ENCODE results near the gene MAMDC2. TPM values are rescaled to one million over a fixed set of nuclear protein-coding genes. Genes with fewer than 3 reads are reported as not detected.
A peak's percentile ranks its signal among the peaks of the same experiment; 100 is the strongest.

Gene MAMDC2
- total RNA-seq, 1 donor from 2014 or later, result 211 TPM

GRCh38 chr9:70046274-70047070 lies 2.8 kb downstream of the MAMDC2 start:
- H3K36me3 ChIP-seq (ENCODE audit: insufficient read depth, low read length), result no peaks in the 10 kb centered on the region
- FAIRE-seq (no peak), DNase-seq (ENCODE audit: low read depth) (no peak)
- no peaks in the 10 kb centered on the region for H3K9me3 ChIP-seq (ENCODE audit: insufficient read depth, low read depth, low read length)
- no peak for TF ChIP-seq CTCF (IDR thresholded peaks at IDR 0.05; ENCODE audit: insufficient read depth, low read depth, low read length)
- TF ChIP-seq EZH2 (IDR thresholded peaks at IDR 0.05; ENCODE audit: insufficient read depth, low read length), result no peak
- H3K4me3 ChIP-seq (ENCODE audit: insufficient read depth, low read depth, low read length), result no peak overlapping the region
- Mint-ChIP-seq H3K9me3 (ENCODE audit: unreplicated experiment) (no peaks in the 10 kb centered on the region), H3K36me3 (ENCODE audit: low read depth, unreplicated experiment) (peaks cover 15% of the 10 kb centered on the region), H3K27ac (ENCODE audit: unreplicated experiment) (peak overlapping the region; percentile 67), H3K27me3 (ENCODE audit: low read depth, unreplicated experiment) (no peaks in the 10 kb centered on the region), H3K4me1 (ENCODE audit: low read depth, unreplicated experiment) (peaks cover 53% of the 10 kb centered on the region), H3K4me3 (ENCODE audit: unreplicated experiment) (peak overlapping the region; percentile 95)
- no peak overlapping the region for H3K27ac ChIP-seq (ENCODE audit: low read depth, low read length)
- H3K79me2 ChIP-seq (ENCODE audit: insufficient read depth, low read length), result peaks cover 14% of the 10 kb centered on the region
- H3K4me1 ChIP-seq (ENCODE audit: insufficient read depth, low read length), result peaks cover 38% of the 10 kb centered on the region
- no peaks in the 10 kb centered on the region for H4K20me1 ChIP-seq (ENCODE audit: insufficient read depth, low read length)
- H3K4me2 ChIP-seq (ENCODE audit: low read length), result peak overlapping the region; percentile 96
- no peak overlapping the region for H2AFZ ChIP-seq (ENCODE audit: low read depth, low read length)
- no peaks in the 10 kb centered on the region for H3K27me3 ChIP-seq (ENCODE audit: insufficient read depth, low read length)
- peak overlapping the region; percentile 5 for H3K9ac ChIP-seq (ENCODE audit: low read length)

- Histone ChIP-seq H2AFZ (ENCODE audit: low read depth, low read length) (no peak overlapping the region), H3K36me3 (ENCODE audit: insufficient read depth, low read length) (no peaks in the 10 kb centered on the region), H3K9me3 (ENCODE audit: insufficient read depth, low read depth, low read length) (no peaks in the 10 kb centered on the region), H3K79me2 (ENCODE audit: insufficient read depth, low read length) (peaks cover 11% of the 10 kb centered on the region), H3K9ac (ENCODE audit: low read length) (no peak overlapping the region), H3K27me3 (ENCODE audit: insufficient read depth, low read length) (no peaks in the 10 kb centered on the region), H3K4me1 (ENCODE audit: insufficient read depth, low read length) (peaks cover 31% of the 10 kb centered on the region), H3K4me2 (ENCODE audit: low read length) (peak overlapping the region; percentile 25), H4K20me1 (ENCODE audit: insufficient read depth, low read length) (no peaks in the 10 kb centered on the region), H3K27ac (ENCODE audit: low read depth, low read length) (no peak overlapping the region), H3K4me3 (ENCODE audit: insufficient read depth, low read depth, low read length) (no peak overlapping the region)
- FAIRE-seq (peak; percentile 56), DNase-seq (ENCODE audit: low read depth) (peak; percentile 59)
- no peak for TF ChIP-seq CTCF (IDR thresholded peaks at IDR 0.05; ENCODE audit: insufficient read depth, low read depth, low read length)
- no peak for TF ChIP-seq EZH2 (IDR thresholded peaks at IDR 0.05; ENCODE audit: insufficient read depth, low read length)
- no peaks in the 10 kb centered on the region for H3K9me3 Mint-ChIP-seq (ENCODE audit: unreplicated experiment)
- no peak overlapping the region for H3K4me3 Mint-ChIP-seq (ENCODE audit: unreplicated experiment)
- no peak overlapping the region for H3K27ac Mint-ChIP-seq (ENCODE audit: unreplicated experiment)
- peaks cover 15% of the 10 kb centered on the region for H3K36me3 Mint-ChIP-seq (ENCODE audit: low read depth, unreplicated experiment)
- H3K4me1 Mint-ChIP-seq (ENCODE audit: low read depth, unreplicated experiment), result peaks cover 58% of the 10 kb centered on the region
- no peaks in the 10 kb centered on the region for H3K27me3 Mint-ChIP-seq (ENCODE audit: low read depth, unreplicated experiment)
Measured at GRCh38 chr9:70049236-70049635, 5.6 kb downstream of the MAMDC2 start.

GRCh38 chr9:70049672-70050271 lies 6.1 kb downstream of the MAMDC2 start:
- H3K4me1 Mint-ChIP-seq (ENCODE audit: low read depth, unreplicated experiment), result peaks cover 59% of the 10 kb centered on the region
- H3K9ac ChIP-seq (ENCODE audit: low read length), result no peak overlapping the region

More at GRCh38 chr9:70049672-70050271, 6.1 kb downstream of the MAMDC2 start:
- Mint-ChIP-seq H3K27ac (ENCODE audit: unreplicated experiment) (no peak overlapping the region), H3K4me3 (ENCODE audit: unreplicated experiment) (no peak overlapping the region), H3K9me3 (ENCODE audit: unreplicated experiment) (no peaks in the 10 kb centered on the region), H3K36me3 (ENCODE audit: low read depth, unreplicated experiment) (peaks cover 15% of the 10 kb centered on the region), H3K27me3 (ENCODE audit: low read depth, unreplicated experiment) (no peaks in the 10 kb centered on the region)
- Histone ChIP-seq H3K4me3 (ENCODE audit: insufficient read depth, low read depth, low read length) (no peak overlapping the region), H3K27ac (ENCODE audit: low read depth, low read length) (no peak overlapping the region), H3K4me1 (ENCODE audit: insufficient read depth, low read length) (peaks cover 31% of the 10 kb centered on the region), H4K20me1 (ENCODE audit: insufficient read depth, low read length) (no peaks in the 10 kb centered on the region), H3K36me3 (ENCODE audit: insufficient read depth, low read length) (no peaks in the 10 kb centered on the region), H3K79me2 (ENCODE audit: insufficient read depth, low read length) (peaks cover 10% of the 10 kb centered on the region), H3K9me3 (ENCODE audit: insufficient read depth, low read depth, low read length) (no peaks in the 10 kb centered on the region), H3K4me2 (ENCODE audit: low read length) (peak overlapping the region; percentile 25), H3K27me3 (ENCODE audit: insufficient read depth, low read length) (no peaks in the 10 kb centered on the region), H2AFZ (ENCODE audit: low read depth, low read length) (no peak overlapping the region)
- DNase-seq (ENCODE audit: low read depth) (no peak), FAIRE-seq (no peak)
- no peak for TF ChIP-seq EZH2 (IDR thresholded peaks at IDR 0.05; ENCODE audit: insufficient read depth, low read length)
- no peak for TF ChIP-seq CTCF (IDR thresholded peaks at IDR 0.05; ENCODE audit: insufficient read depth, low read depth, low read length)

All from astrocyte (in vitro differentiated cells and primary cell).